Measurements from ENCODE around the gene ADM.

DNA sequence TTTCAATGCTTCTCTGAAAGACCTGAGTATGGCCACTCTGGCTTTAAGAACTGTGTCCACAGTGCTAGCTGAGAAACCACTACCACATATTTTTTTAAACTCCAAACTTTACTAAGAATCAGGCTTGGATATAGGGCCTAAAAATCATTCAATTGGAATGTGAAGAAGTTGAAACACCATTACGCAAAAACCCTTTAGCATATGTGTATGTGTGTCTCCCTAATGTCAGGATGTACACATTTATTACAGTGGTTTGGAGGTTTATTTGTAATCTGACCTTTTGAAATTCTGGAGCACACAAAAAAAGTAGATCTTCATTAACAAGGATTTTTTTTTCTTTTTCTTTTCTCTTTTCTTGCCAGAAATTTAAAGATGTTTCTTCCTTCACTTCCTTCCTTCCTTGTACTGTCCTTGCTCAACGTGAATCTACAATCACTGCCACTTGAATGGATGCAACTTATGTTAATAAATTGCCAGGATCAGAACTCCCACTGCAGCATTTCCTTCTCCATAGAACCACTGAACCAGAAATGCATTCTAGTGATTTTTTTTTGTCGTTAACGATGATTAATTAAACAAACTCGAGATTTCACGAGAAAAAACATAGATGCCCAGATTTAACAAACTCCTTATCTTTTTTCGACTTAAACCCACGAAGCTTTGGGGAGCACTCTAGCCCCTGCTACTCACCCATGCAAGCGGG is 3.1 kb upstream of the ADM start:
- TF ChIP-seq CTCF (IDR thresholded peaks at IDR 0.05; ENCODE audit: low read depth, low read length), result no peak
- TF ChIP-seq POLR2A (IDR thresholded peaks at IDR 0.05; ENCODE audit: extremely low read depth, insufficient read length), result no peak
- TF ChIP-seq, protein P1, sequence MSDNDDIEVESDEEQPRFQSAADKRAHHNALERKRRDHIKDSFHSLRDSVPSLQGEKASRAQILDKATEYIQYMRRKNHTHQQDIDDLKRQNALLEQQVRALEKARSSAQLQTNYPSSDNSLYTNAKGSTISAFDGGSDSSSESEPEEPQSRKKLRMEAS (IDR thresholded peaks at IDR 0.05; ENCODE audit: low read depth, low read length), result no peak
